Measurements from ENCODE around the gene FAM240B.

DNA sequence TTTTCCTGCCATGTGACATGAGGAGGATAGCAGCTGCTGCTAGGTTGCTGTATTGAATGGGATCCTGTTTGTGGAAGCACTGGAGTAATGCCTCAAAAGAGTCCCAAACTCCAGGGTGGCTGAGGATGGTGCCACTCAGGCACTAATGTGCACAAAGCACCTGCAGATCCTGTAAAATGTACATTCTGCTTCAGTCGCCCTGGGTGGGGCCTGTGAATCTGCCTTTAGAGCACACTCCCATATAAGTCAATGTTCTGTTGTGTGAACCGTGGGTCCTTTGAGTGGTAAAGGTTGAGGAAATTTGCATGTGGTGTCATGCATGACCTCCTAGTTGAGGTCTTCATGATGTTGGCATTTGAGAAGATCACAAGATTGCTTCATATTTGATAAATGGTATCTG lies 67.9 kb downstream of the FAM240B start:
- TF ChIP-seq CBX8 (IDR thresholded peaks at IDR 0.05; ENCODE audit: borderline replicate concordance, low read depth, low read length) (no peak), CHD2 (IDR thresholded peaks at IDR 0.05; ENCODE audit: low read length) (no peak), POLR2AphosphoS5 (IDR thresholded peaks at IDR 0.05; ENCODE audit: low read depth, low read length) (no peak), POLR2A (IDR thresholded peaks at IDR 0.05; ENCODE audit: control extremely low read depth in 1 of 2, low read depth in 2 of 2, low read length in 2 of 2) (no peak), EZH2 (IDR thresholded peaks at IDR 0.05; ENCODE audit: low read depth, low read length, severe bottlenecking) (no peak), EP300 (IDR thresholded peaks at IDR 0.05; ENCODE audit: borderline replicate concordance in 1 of 2, low read depth in 2 of 2, low read length in 2 of 2) (no peak), CEBPB (IDR thresholded peaks at IDR 0.05; ENCODE audit: low read depth, low read length) (no peak), SP2 (IDR thresholded peaks at IDR 0.05; ENCODE audit: low read length) (no peak), GABPA (IDR thresholded peaks at IDR 0.05; ENCODE audit: borderline replicate concordance, insufficient read depth, low read length) (no peak), TEAD4 (IDR thresholded peaks at IDR 0.05; ENCODE audit: low read depth, low read length) (no peak)
- TF ChIP-seq, protein P1, sequence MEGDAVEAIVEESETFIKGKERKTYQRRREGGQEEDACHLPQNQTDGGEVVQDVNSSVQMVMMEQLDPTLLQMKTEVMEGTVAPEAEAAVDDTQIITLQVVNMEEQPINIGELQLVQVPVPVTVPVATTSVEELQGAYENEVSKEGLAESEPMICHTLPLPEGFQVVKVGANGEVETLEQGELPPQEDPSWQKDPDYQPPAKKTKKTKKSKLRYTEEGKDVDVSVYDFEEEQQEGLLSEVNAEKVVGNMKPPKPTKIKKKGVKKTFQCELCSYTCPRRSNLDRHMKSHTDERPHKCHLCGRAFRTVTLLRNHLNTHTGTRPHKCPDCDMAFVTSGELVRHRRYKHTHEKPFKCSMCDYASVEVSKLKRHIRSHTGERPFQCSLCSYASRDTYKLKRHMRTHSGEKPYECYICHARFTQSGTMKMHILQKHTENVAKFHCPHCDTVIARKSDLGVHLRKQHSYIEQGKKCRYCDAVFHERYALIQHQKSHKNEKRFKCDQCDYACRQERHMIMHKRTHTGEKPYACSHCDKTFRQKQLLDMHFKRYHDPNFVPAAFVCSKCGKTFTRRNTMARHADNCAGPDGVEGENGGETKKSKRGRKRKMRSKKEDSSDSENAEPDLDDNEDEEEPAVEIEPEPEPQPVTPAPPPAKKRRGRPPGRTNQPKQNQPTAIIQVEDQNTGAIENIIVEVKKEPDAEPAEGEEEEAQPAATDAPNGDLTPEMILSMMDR (IDR thresholded peaks at IDR 0.05; ENCODE audit: control extremely low read depth in 1 of 3, insufficient read depth in 1 of 3, low read depth in 1 of 3, low read length in 3 of 3): no peak

Measured in H1 (cell line).